Smooth muscle cell (in vitro differentiated cells): Measurements from ENCODE around the gene MARCHF7. TPM values are rescaled to one million over a fixed set of nuclear protein-coding genes. Genes with fewer than 3 reads are reported as not detected.
A peak's percentile ranks its signal among the peaks of the same experiment; 100 is the strongest.

Experiments used
- DNase-seq: peaks from one replicate; lab custom pipeline; 2025; ENCODE audit not compliant: unreplicated experiment; lab: John Stamatoyannopoulos, UW
- H2AFZ ChIP-seq: fragments of 200-600 bp; sonication (generic); 2 replicates; pipeline ENCODE4 v1.6.0; 2016; ENCODE audit warnings: antibody characterized with exemption, low read depth, mild to moderate bottlenecking
- H3F3A ChIP-seq: fragments of 200-600 bp; sonication (generic); 2 replicates; pipeline ENCODE4 v1.6.0; 2017; ENCODE audit warnings: antibody characterized with exemption, low read depth
- H3K27ac ChIP-seq: fragments of 200-600 bp; sonication (generic); 2 replicates; pipeline ENCODE4 v1.5.1; 2016; ENCODE audit warnings: low read depth, mild to moderate bottlenecking
- H3K27me3 ChIP-seq: fragments of 200-600 bp; sonication (generic); 2 replicates; pipeline ENCODE4 v1.6.1; 2016; ENCODE audit warnings: low read depth, mild to moderate bottlenecking
- H3K36me3 ChIP-seq: fragments of 200-600 bp; sonication (generic); 2 replicates; pipeline ENCODE4 v1.5.1; 2016; ENCODE audit warnings: low read depth
- H3K4me1 ChIP-seq: fragments of 200-600 bp; sonication (generic); 2 replicates; pipeline ENCODE4 v1.5.1; 2016; ENCODE audit warnings: low read depth
- H3K4me2 ChIP-seq: fragments of 200-600 bp; sonication (generic); 2 replicates; pipeline ENCODE4 v1.6.0; 2016; ENCODE audit warnings: mild to moderate bottlenecking
- H3K4me3 ChIP-seq: fragments of 200-600 bp; sonication (generic); 2 replicates; pipeline ENCODE4 v1.5.1; 2016; ENCODE audit warnings: mild to moderate bottlenecking
- H3K79me2 ChIP-seq: fragments of 200-600 bp; sonication (generic); 2 replicates; pipeline ENCODE4 v1.6.0; 2016; ENCODE audit warnings: low read depth, mild to moderate bottlenecking
- H3K9ac ChIP-seq: fragments of 200-600 bp; sonication (generic); 2 replicates; pipeline ENCODE4 v1.6.0; 2016; ENCODE audit warnings: low read depth
- H3K9me3 ChIP-seq: fragments of 200-600 bp; sonication (generic); replicated peaks from 2 replicates; pipeline ENCODE4 v1.5.1; 2016; ENCODE audit warnings: low read depth
- H4K20me1 ChIP-seq: fragments of 200-600 bp; sonication (generic); 2 replicates; pipeline ENCODE4 v1.6.0; 2016; ENCODE audit warnings: low read depth
- WGBS: methylation state at CpG from one replicate; pipeline ENCODE4 v1.1.7; 2016; ENCODE audit warnings: low lambda C conversion rate; 5-methylcytosine and 5-hydroxymethylcytosine counted together
- polyA plus RNA-seq: library from polyadenylated mRNA; unstranded; fragments of >200 nt; fragmentation: Nextera tagmentation; extraction: Ambion mirVana; gene quantifications from 2 replicates; pipeline ENCODE4 v1.2.1, GENCODE V29; 2016
- total RNA-seq: library from RNA; depleted of rRNA; stranded (reverse); fragments of >200 nt; gene quantifications from 2 replicates; pipeline ENCODE4 v1.2.3, GENCODE V29; 2014
- TF ChIP-seq, protein P1 (sequence below): fragments of 200-600 bp; sonication (generic); IDR thresholded peaks from 2 replicates; pipeline ENCODE4 v1.5.1; 2017; ENCODE audit warnings: borderline replicate concordance, mild to moderate bottlenecking, antibody characterized with exemption; ENCODE audit not compliant: insufficient read depth, poor library complexity, severe bottlenecking

MARCHF7 gene
- total and polyA plus RNA-seq, 2 experiments from 2014 or later: 97.1 to 235 TPM

DNA sequence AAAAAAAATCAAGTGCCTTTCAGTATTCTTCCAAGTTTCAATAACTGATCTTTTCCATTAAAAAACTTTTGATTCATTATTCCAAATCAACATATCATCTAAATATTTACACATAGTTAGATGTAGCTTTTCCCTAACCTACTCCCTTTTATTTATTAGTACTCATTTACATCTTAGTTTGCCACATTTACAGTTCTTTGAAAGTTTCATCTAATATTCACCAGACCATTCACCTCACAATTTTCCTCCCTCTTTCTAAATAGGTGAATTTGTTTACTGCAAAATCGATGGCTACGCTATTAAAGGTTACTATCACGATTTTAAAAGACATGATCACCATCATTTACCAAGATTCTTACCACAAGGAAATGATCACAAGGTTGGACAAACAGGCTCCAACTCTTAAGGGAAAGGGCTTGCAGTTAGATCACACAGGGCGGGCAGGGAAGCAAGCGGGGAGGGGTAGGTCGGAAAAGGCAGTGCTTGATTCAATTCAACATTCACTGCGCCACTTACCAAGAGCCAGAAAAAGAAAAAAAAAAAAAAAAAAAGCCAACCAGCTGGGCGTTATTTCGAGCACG, 654 bp upstream of the MARCHF7 start:
- H3K9me3 ChIP-seq: no peaks in the 10 kb centered on the region
- 2% methylated on average over 10 of the region's 10 CpGs for whole genome bisulfite sequencing
- H4K20me1 ChIP-seq: peaks cover 38% of the 10 kb centered on the region
- peak overlapping the region; percentile 80 for H2AFZ ChIP-seq
- peak overlapping the region; percentile 95 for H3K9ac ChIP-seq
- DNase-seq: no peak
- H3K79me2 ChIP-seq: peaks cover 43% of the 10 kb centered on the region
- TF ChIP-seq, protein P1, sequence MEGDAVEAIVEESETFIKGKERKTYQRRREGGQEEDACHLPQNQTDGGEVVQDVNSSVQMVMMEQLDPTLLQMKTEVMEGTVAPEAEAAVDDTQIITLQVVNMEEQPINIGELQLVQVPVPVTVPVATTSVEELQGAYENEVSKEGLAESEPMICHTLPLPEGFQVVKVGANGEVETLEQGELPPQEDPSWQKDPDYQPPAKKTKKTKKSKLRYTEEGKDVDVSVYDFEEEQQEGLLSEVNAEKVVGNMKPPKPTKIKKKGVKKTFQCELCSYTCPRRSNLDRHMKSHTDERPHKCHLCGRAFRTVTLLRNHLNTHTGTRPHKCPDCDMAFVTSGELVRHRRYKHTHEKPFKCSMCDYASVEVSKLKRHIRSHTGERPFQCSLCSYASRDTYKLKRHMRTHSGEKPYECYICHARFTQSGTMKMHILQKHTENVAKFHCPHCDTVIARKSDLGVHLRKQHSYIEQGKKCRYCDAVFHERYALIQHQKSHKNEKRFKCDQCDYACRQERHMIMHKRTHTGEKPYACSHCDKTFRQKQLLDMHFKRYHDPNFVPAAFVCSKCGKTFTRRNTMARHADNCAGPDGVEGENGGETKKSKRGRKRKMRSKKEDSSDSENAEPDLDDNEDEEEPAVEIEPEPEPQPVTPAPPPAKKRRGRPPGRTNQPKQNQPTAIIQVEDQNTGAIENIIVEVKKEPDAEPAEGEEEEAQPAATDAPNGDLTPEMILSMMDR: no peak
- peak overlapping the region; percentile 74 for H3K4me3 ChIP-seq
- peak overlapping the region; percentile 86 for H3K27ac ChIP-seq
- H3K4me2 ChIP-seq: peak overlapping the region; percentile 88
- peaks cover 3% of the 10 kb centered on the region for H3F3A ChIP-seq
- H3K36me3 ChIP-seq: peaks cover 3% of the 10 kb centered on the region
- peaks cover 13% of the 10 kb centered on the region for H3K4me1 ChIP-seq
- H3K27me3 ChIP-seq: no peaks in the 10 kb centered on the region

DNA sequence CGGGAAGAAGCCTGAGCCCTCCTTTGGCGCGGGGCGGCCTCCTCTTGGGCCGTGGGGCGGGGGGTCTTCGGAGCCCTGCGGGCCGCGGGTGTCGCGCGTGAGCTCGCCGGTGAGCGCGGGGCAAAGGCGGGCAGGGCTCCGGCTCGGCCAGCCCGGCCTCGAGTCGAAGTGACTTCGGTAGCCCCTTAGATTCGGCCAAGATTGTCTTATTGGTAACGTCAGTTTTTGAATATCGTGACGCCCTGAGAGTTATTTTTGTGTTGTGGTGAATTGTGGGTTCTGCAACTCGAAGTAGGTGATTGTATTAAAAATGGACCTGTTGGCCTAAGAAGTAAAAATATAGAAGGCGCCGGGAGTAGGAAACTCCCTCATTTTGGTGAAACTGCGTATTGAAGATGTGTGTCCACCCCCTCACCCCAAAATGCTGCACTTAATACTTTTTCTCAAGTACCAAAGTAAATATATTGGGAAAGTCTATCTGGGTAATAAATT, 669 bp downstream of the MARCHF7 start:
- Histone ChIP-seq H3F3A (no peaks in the 10 kb centered on the region), H3K36me3 (peaks cover 3% of the 10 kb centered on the region), H4K20me1 (peaks cover 51% of the 10 kb centered on the region), H3K79me2 (peaks cover 57% of the 10 kb centered on the region), H3K4me1 (peaks cover 19% of the 10 kb centered on the region), H3K9ac (peak overlapping the region; percentile 95), H3K4me3 (peak overlapping the region; percentile 74), H3K4me2 (peak overlapping the region; percentile 88), H2AFZ (no peak overlapping the region), H3K9me3 (no peaks in the 10 kb centered on the region), H3K27ac (peak overlapping the region; percentile 86), H3K27me3 (no peaks in the 10 kb centered on the region)
- no peak for DNase-seq
- WGBS: 1% methylated on average over 21 of the region's 32 CpGs
- TF ChIP-seq, protein P1: no peak

DNA sequence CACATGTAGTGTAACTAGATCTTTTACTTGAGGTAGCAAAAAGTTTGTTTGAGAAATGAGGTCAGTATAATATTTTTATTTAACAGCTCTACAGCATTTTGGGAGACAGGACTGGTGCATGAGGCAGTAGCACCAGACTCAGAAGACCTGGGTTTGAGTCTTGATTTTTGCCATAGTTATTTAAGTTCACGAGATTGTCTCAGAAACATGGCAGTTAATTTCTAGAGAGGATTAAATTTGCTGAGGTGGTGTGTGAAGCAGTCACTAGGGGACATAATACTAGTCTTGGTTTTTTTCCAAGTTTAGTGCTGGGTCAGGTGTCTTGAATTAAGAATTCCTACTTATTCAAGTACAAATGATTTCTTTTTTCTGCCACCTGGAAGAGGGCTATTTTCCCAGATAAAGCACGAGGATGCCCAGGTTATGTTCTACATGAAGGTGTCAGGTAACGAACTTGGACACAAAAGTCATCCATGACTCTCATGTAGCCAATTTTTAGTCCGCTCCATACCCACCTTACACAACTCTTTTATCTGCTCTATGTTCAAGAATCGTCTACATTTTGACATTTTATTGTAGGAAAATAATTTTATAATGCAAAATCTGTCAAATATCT, 1.4 kb downstream of the MARCHF7 start:
- H3K9me3 ChIP-seq: no peaks in the 10 kb centered on the region
- 47% methylated on average over 5 of the region's 5 CpGs for WGBS
- H4K20me1 ChIP-seq: peaks cover 59% of the 10 kb centered on the region
- H3K79me2 ChIP-seq: peaks cover 64% of the 10 kb centered on the region
- H3F3A ChIP-seq: no peaks in the 10 kb centered on the region
- H3K27me3 ChIP-seq: no peaks in the 10 kb centered on the region
- peak overlapping the region; percentile 74 for H3K4me3 ChIP-seq
- peaks cover 19% of the 10 kb centered on the region for H3K4me1 ChIP-seq
- no peak overlapping the region for H2AFZ ChIP-seq
- no peak for DNase-seq
- TF ChIP-seq, protein P1: no peak
- H3K36me3 ChIP-seq: peaks cover 3% of the 10 kb centered on the region
- H3K4me2 ChIP-seq: peak overlapping the region; percentile 88
- H3K9ac ChIP-seq: peak overlapping the region; percentile 95
- H3K27ac ChIP-seq: peak overlapping the region; percentile 86
